ENCODE results near the gene LYPD8. TPM values are rescaled to one million over a fixed set of nuclear protein-coding genes. Genes with fewer than 3 reads are reported as not detected.

LYPD8 gene
- total RNA-seq, 1 donor from 2014 or later = not detected

DNA sequence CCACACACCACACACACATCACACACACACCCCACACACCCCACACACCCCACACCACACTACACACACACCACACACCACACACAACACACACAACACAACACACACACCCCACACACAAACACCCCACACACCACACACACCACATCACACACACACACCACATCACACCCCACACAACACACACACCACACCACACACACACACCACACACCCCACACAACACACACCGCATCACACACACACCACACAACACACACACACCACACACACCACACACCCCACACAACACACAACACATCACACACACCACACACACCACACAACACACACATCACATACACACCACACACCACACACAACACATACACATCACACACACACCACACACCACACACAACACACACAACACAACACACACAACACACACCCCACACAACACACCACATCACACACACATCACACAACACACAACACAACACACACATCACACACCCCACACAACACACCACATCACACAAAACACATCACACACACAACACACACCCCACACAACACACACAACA, 2.4 kb downstream of the LYPD8 start:
- Mint-ChIP-seq H3K36me3 (no peaks in the 10 kb centered on the region), H3K4me1 (no peaks in the 10 kb centered on the region), H3K9me3 (peaks cover 9% of the 10 kb centered on the region), H3K27ac (no peak overlapping the region), H3K4me3 (no peak overlapping the region), H3K27me3 (ENCODE audit: insufficient read depth, low read depth) (no peaks in the 10 kb centered on the region)
- H3K27me3 ChIP-seq = no peaks in the 10 kb centered on the region
- H3K9ac ChIP-seq = no peak overlapping the region
- H3K36me3 ChIP-seq = no peaks in the 10 kb centered on the region
- H4K20me1 ChIP-seq (ENCODE audit: low read depth) = no peaks in the 10 kb centered on the region
- no peaks in the 10 kb centered on the region for H3K4me1 ChIP-seq
- H2AFZ ChIP-seq (replicated peaks) = no peak overlapping the region
- no peak for DNase-seq (ENCODE audit: low spot score)
- no peak overlapping the region for H3K27ac ChIP-seq
- no peak for TF ChIP-seq EZH2 (IDR thresholded peaks at IDR 0.05)
- TF ChIP-seq EZH2phosphoT487 (IDR thresholded peaks at IDR 0.05) = no peak
- TF ChIP-seq, protein P1, sequence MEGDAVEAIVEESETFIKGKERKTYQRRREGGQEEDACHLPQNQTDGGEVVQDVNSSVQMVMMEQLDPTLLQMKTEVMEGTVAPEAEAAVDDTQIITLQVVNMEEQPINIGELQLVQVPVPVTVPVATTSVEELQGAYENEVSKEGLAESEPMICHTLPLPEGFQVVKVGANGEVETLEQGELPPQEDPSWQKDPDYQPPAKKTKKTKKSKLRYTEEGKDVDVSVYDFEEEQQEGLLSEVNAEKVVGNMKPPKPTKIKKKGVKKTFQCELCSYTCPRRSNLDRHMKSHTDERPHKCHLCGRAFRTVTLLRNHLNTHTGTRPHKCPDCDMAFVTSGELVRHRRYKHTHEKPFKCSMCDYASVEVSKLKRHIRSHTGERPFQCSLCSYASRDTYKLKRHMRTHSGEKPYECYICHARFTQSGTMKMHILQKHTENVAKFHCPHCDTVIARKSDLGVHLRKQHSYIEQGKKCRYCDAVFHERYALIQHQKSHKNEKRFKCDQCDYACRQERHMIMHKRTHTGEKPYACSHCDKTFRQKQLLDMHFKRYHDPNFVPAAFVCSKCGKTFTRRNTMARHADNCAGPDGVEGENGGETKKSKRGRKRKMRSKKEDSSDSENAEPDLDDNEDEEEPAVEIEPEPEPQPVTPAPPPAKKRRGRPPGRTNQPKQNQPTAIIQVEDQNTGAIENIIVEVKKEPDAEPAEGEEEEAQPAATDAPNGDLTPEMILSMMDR (IDR thresholded peaks at IDR 0.05) = no peak
- H3K4me3 ChIP-seq = no peak overlapping the region
- peaks cover 15% of the 10 kb centered on the region for H3F3A ChIP-seq (ENCODE audit: low read depth)
- no peaks in the 10 kb centered on the region for H3K79me2 ChIP-seq (ENCODE audit: low read depth)
- no peak overlapping the region for H3K4me2 ChIP-seq
- peaks cover 12% of the 10 kb centered on the region for H3K9me3 ChIP-seq (ENCODE audit: low read depth)

DNA sequence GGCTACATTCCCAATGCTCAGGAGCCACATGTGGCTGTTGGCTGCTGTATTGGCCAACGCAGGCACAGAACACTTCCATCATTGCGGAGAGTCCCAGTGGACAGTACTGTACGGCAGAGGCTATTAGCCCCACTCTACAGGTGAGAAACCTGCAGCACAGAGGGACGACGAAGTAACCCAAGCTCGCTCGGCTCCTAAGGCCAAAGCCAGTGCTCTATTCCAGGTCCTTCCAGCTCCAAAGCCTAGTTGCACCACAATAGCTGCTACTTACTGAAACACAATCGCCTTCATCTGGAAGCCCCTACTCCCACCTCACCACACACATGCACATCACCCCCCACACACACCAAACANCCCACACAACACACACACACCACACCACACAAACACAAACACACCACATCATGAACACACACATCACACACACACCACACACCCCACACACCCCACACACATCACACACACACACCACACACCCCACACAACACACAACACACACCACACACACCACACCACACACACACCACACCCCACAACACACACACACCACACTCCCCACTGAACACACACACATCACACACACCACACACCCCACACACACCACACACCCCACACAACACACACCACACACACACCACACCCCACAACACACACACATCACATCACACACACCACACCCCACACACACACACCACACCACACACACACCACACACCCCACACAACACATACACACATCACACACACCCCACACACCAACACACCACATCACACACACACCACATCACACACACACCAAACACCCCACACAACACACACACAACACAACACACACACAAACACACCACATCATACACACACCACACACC, 3.2 kb downstream of the LYPD8 start:
- Histone ChIP-seq H3K9me3 (ENCODE audit: low read depth) (peaks cover 12% of the 10 kb centered on the region), H3K4me1 (no peaks in the 10 kb centered on the region), H4K20me1 (ENCODE audit: low read depth) (no peaks in the 10 kb centered on the region), H2AFZ (replicated peaks) (no peak overlapping the region), H3K36me3 (no peaks in the 10 kb centered on the region), H3K27me3 (no peaks in the 10 kb centered on the region), H3K4me2 (no peak overlapping the region), H3F3A (ENCODE audit: low read depth) (peaks cover 15% of the 10 kb centered on the region), H3K4me3 (no peak overlapping the region), H3K9ac (no peak overlapping the region), H3K79me2 (ENCODE audit: low read depth) (no peaks in the 10 kb centered on the region), H3K27ac (no peak overlapping the region)
- Mint-ChIP-seq H3K27ac (no peak overlapping the region), H3K27me3 (ENCODE audit: insufficient read depth, low read depth) (no peaks in the 10 kb centered on the region), H3K36me3 (no peaks in the 10 kb centered on the region), H3K4me3 (no peak overlapping the region), H3K4me1 (no peaks in the 10 kb centered on the region), H3K9me3 (peaks cover 7% of the 10 kb centered on the region)
- peak; percentile 2 for DNase-seq (ENCODE audit: low spot score)
- TF ChIP-seq, protein P1 (IDR thresholded peaks at IDR 0.05) = no peak
- no peak for TF ChIP-seq EZH2 (IDR thresholded peaks at IDR 0.05)
- no peak for TF ChIP-seq EZH2phosphoT487 (IDR thresholded peaks at IDR 0.05)

DNA sequence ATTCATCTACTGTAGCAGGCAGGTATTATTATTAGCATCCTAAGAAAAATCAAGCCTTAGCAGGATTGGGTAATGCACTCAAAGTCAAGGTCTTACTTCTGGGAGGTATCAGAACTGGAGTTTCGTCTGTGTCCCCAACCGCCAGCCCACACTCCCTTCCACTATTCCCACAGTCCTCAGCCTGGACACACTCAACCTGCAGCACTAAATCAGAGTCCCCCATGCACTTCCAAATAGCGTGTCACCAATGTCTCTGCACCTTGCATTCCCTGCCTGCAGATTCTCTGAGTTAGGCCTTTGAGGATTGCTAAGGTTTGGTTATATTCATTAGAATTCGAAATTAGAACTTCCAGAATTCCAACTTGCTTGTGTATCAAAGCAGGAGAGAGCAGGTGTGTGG, 3.9 kb downstream of the LYPD8 start:
- Histone ChIP-seq H4K20me1 (ENCODE audit: low read depth) (no peaks in the 10 kb centered on the region), H3K9me3 (ENCODE audit: low read depth) (peaks cover 12% of the 10 kb centered on the region), H3K27ac (no peak overlapping the region), H3F3A (ENCODE audit: low read depth) (peaks cover 15% of the 10 kb centered on the region), H3K27me3 (no peaks in the 10 kb centered on the region), H3K4me2 (no peak overlapping the region), H3K4me3 (no peak overlapping the region), H3K4me1 (no peaks in the 10 kb centered on the region), H3K36me3 (no peaks in the 10 kb centered on the region), H2AFZ (replicated peaks) (no peak overlapping the region), H3K79me2 (ENCODE audit: low read depth) (no peaks in the 10 kb centered on the region), H3K9ac (no peak overlapping the region)
- Mint-ChIP-seq H3K4me1 (no peaks in the 10 kb centered on the region), H3K4me3 (no peak overlapping the region), H3K27me3 (ENCODE audit: insufficient read depth, low read depth) (no peaks in the 10 kb centered on the region), H3K9me3 (no peaks in the 10 kb centered on the region), H3K27ac (no peak overlapping the region), H3K36me3 (no peaks in the 10 kb centered on the region)
- TF ChIP-seq, protein P1 (IDR thresholded peaks at IDR 0.05) = no peak
- no peak for TF ChIP-seq EZH2phosphoT487 (IDR thresholded peaks at IDR 0.05)
- TF ChIP-seq EZH2 (IDR thresholded peaks at IDR 0.05) = no peak
- no peak for DNase-seq (ENCODE audit: low spot score)

All from neural progenitor cell (in vitro differentiated cells).